CD4-positive, alpha-beta T cell treated with Interleukin-4 for 4 hours (primary cell): ENCODE data around the gene ID1.
A peak's percentile ranks its signal among the peaks of the same experiment; 100 is the strongest.
"Not testable (repeated sequence)": the region's sequence is repeated elsewhere in the genome, so short reads cannot be mapped to it uniquely, and the experiment has no call there.

Source experiments
- DNase-seq: peaks from one replicate; pipeline ENCODE4 v3.0.0-alpha.2; 2020

ID1 gene

DNA sequence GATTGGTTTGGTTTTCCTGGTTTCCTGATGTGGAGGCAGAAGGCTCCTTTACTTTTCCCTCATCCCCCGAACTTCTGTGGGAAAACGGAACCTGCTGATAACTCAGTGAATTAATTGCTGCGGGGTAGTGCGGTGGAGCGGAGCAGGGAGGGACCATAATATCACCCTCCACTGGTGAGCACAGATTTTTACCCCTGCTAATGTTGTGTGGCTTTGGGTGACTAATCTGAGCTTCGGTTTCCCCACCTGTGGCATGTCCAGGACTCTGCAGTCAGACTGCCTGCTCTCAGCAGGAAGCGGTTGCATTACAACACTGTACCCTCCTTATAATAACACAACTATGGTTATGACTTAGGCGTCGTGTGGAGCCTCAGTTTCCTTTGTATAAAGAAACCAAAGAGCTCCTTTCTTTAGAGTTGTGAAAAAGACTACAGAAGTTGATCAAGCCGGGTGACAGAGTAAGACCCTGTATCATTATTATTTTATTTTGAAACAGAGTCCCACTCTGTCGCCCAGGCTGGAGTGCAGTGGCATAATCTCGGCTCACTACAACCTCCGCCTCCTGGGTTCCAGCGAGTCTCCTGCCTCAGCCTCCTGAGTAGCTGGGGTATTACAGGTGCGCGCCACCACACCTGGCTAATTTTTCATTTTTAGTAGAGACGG, 2.2 kb upstream of the ID1 start:
- DNase-seq, result peak; percentile 64

GRCh38 chr20:31603822-31604566, 1.1 kb upstream of the ID1 start:
- peak; percentile 80 for DNase-seq

- DNase-seq, result no peak
Observed at GRCh38 chr20:31604567-31605030, 490 bp upstream of the ID1 start.

GRCh38 chr20:31605902-31606803, 1.1 kb downstream of the ID1 start:
- DNase-seq, result no peak

- DNase-seq, result no peak
Observed at GRCh38 chr20:31606804-31607639, 1.9 kb downstream of the ID1 start.

DNA sequence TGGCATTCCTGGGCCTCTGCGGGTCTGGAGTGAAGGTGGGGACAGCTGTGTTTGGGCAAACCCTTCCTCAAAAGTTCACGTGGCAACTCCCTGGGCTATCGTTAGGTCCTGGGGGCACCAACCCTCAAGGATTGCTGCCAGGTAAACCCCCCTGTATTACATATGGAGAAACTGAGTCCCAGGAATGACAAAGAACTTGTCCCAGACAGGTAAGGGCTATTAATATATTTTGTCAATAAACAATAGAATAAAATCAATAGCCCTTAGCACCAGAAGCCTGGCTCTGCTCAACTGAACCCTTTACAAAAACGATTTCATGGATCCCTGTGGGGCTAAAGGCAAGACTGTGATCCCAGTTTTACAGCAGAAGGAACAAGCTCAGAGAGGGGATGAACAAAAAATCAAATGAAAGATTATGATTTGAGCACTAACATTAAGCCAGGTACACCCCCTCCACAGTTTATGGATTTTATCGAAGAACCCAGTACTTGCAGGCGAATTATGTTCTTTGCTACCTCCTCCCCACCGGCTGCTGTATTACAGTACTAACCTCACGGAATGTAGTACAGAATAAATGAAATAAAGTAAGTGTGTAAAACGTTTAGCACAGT, 2.7 kb downstream of the ID1 start:
- no peak for DNase-seq

GRCh38 chr20:31608251-31608945, 3.3 kb downstream of the ID1 start:
- no peak for DNase-seq

GRCh38 chr20:31612271-31612640, 7.2 kb downstream of the ID1 start:
- not testable (repeated sequence) for DNase-seq

DNA sequence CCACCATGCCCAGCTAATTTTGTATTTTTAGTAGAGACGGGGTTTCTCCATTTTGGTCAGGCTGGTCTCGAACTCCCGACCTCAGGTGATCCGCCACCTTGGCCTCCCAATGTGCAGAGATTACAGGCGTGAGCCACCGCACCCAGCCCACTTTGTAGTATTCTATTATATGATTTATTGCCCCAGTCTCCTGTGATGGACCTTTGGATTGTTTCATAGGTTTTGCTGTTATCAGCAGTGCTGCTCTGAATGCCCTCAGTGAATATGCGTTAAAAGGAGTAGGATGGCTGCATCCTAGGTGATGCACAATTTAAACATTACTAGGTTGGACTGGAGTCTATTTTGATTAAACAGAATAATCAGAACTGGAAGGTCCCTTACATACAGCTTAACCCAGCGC, 10.3 kb downstream of the ID1 start:
- no peak for DNase-seq

DNA sequence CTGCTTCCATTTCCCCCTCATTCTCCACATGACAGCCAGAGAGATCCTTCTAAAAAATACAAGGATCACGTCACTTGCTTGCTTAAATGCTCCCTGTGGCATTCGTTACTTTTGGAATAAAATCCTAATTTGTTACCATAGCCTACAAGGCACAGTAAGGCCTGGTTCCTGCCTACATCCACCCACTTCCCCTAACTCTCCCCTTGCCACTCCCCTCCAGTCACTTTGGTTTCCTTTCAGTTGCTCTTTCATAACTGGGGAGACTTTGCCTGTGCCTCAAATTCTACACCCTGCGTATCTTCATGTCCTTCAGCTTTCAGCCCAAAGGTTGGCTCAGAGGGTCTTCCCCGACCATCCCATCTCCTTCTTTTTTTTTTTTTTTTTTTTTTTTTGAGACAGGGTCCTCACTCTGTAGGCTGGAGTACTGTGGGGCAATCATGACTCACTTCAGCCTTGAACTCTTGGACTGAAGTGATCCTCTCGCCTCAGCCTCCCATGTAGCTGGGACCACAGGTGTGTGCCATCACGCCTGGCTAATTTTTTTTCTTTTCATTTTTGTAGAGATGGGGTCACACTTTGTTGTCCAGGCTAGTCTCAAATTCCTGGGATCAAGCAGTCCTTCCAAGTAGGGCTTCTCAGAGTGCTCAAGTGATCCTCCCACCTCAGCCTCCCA, 12.5 kb downstream of the ID1 start:
- no peak for DNase-seq

DNA sequence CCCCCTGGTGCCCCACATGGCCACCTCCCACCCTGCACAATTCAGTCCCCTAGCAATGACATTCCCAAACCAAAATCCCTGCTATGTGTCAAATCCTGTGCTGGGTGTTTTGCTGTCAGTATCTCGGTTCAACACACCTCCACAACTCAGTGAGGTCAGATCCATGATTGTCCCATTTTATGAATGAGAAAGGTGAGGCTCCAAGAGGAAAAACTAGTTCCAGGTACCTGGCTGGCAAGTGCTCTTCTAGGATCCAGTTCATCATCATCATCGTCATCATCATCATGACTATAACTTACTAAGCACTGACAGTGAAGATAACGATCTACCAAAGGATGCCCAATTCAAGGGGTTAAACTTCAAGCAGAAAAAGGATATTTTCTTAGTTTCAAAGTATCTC, 15.2 kb downstream of the ID1 start:
- no peak for DNase-seq

DNA sequence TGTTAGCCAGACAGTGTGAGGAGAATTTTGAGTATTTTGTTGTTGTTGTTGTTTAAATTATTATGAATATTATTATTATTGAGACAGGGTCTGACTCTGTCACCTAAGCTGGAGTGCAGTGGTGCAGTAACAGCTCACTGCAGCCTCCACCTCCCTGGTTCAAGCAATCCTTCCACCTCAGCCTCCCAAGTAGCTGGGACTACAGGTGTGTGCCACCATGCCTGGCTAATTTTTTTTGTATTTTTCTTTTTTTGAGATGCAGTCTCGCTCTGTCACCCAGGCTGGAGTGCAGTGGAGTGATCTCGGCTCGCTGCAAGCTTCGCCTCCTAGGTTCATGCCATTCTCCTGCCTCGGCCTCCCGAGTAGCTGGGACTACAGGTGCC, 18.0 kb downstream of the ID1 start:
- not testable (repeated sequence) for DNase-seq

DNA sequence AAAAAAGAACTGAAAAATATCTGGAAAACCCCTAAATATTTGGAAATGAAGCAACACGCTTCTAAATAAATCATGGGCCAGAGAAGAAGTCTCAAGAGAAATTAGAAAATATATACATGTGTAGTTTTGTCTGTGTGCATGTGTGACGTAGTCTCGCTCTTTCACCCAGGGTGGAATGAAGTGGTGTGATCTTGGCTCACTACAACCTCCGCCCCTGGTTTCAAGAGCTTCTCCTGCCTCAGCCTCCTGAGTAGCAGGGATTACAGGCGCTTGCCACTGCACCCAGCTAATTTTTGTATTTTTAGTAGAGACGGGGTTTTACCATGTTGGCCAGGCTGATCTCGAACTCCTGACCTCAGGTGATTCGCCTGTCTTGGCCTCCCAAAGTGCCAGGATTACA, 21.4 kb downstream of the ID1 start:
- DNase-seq, result not testable (repeated sequence)

- DNase-seq, result not testable (repeated sequence)
Observed at GRCh38 chr20:31628057-31628456, 23.0 kb downstream of the ID1 start.

DNA sequence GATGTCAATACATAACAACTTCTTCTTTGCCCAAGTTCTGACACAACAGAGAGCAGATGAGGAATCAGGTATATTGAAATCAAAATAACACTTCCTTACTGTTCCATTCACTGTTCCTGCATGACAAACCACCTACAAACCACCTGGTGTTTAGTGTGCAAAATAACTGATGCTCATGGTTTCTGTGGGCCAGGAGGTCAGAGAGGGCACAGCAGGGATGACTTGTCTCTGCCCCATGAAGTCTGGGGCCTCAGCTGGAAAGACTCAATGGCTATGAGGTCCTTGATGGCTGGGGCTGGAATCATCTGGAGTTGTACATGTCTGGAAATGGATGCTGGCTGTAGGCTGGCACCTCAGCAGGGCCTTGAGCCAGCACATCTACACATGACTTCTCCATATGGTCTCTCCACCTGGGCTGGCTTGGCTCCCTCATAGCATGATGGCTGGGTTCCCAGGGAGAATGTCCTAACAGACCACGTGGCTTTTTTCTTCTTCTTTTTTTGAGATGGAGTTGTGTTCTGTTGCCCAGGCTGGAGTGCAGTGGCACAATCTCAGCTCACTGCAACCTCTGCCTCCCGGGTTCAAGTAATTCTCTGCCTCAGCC, 25.2 kb downstream of the ID1 start:
- DNase-seq, result no peak

DNA sequence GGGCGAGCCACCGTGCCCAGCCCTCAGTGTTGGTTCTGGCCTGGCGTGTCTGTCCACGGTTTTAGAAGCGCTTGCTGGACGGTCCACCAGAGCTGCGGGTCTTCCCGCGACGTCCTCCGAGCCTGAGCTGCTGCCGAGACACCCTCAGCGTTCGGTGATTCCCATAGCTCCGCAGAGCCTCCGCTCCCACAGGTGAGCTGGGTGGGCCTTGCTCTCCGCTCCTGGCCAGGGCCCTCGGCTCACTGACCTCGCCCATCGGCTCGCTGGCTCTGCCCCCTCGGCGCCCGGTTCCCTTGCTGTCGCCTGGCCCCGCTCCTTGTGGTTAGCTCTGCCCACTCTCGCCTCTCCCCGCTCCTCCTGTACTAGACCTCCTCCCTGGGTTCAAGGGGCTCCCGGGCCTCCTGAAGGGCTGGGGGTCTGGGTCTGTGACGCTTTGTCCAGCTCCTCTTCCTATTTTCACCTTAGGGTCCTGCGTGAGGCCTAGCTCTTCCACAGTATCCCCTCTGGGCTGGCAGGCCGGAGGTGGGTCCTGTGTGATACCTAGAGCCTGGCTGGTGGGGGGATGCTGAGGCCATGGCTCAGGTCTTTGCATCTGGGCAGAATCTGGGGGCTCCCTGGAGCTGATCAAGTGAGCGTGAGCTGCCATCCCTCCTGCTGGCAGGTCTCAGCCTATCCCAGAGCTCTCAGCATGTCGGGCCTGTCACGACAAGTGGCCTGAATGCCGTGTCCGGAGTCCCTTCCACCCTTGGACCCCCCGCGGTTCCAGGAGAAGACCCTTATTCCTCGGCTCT, 27.7 kb downstream of the ID1 start:
- no peak for DNase-seq

- DNase-seq, result no peak
Observed at GRCh38 chr20:31633339-31633914, 28.3 kb downstream of the ID1 start.

- DNase-seq, result no peak
Observed at GRCh38 chr20:31637660-31638059, 32.6 kb downstream of the ID1 start, which contains the start of gene COX4I2. Gene COX4I2 (plus strand): TSS chr20:31637912. CDS start chr20:31639018, 1,106 bp downstream.

DNA sequence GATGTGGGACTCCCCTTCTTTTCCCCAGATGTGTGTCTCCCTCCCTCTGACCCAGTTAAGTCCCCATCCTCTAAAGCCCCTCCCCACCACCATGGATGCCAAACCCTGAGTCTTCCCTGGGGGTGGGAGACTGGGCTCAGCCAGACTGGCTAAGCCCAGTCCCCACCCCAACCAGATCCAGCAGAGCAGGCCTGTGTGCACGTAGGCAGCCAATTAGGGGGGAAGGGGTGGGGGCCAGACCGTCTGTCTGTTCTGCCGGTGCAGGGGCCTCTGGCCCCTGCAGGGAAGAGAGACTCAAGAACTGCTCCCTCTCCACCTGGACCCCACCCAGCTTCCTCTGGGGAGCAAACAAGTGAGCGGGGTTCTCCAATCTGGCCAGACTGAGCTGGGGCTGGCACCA, 33.2 kb downstream of the ID1 start:
- DNase-seq, result no peak
